Glomerular visceral epithelial cell (primary cell): ENCODE results near the gene SLMAP.

Source experiments
- DNase-seq: peaks from one replicate; pipeline ENCODE4 v3.0.0-alpha.2; 2016; ENCODE audit errors: extremely low spot score

Gene SLMAP

GRCh38 chr3:57942388-57942787, 186.3 kb downstream of the SLMAP start:
- no peak for DNase-seq

GRCh38 chr3:57942872-57943283, 186.8 kb downstream of the SLMAP start:
- DNase-seq, result no peak

GRCh38 chr3:57943525-57944495, 187.7 kb downstream of the SLMAP start:
- DNase-seq, result no peak

GRCh38 chr3:57946970-57947381, 190.9 kb downstream of the SLMAP start:
- no peak for DNase-seq

GRCh38 chr3:57948080-57948671, 192.1 kb downstream of the SLMAP start:
- no peak for DNase-seq

GRCh38 chr3:57948781-57949242, 192.7 kb downstream of the SLMAP start:
- DNase-seq, result no peak

GRCh38 chr3:57949344-57949743, 193.2 kb downstream of the SLMAP start:
- no peak for DNase-seq

GRCh38 chr3:57949785-57950615, 193.9 kb downstream of the SLMAP start:
- DNase-seq, result peak; percentile 65

GRCh38 chr3:57951066-57951882, 195.2 kb downstream of the SLMAP start:
- DNase-seq, result peak; percentile 93

- DNase-seq, result peak; percentile 94
Observed at GRCh38 chr3:57952208-57952631, 196.1 kb downstream of the SLMAP start.

- no peak for DNase-seq
Observed at GRCh38 chr3:57952651-57953050, 196.5 kb downstream of the SLMAP start.

GRCh38 chr3:57953576-57953975, 197.5 kb downstream of the SLMAP start:
- DNase-seq, result no peak

- peak; percentile 84 for DNase-seq
Observed at GRCh38 chr3:57956119-57956832, 200.2 kb downstream of the SLMAP start.

GRCh38 chr3:57956833-57957174, 200.7 kb downstream of the SLMAP start:
- DNase-seq, result no peak

- no peak for DNase-seq
Observed at GRCh38 chr3:57957824-57958223, 201.7 kb downstream of the SLMAP start.

- peak; percentile 50 for DNase-seq
Observed at GRCh38 chr3:57958642-57959422, 202.7 kb downstream of the SLMAP start.

- peak; percentile 59 for DNase-seq
Observed at GRCh38 chr3:57959423-57960173, 203.5 kb downstream of the SLMAP start.

GRCh38 chr3:57960174-57960505, 204.0 kb downstream of the SLMAP start:
- no peak for DNase-seq

GRCh38 chr3:57961177-57961827, 205.2 kb downstream of the SLMAP start:
- DNase-seq, result no peak
